ENCODE measurements around the gene PARD3B.

GRCh38 chr2:204575463-204575862, 30.2 kb downstream of the PARD3B start:
- TF ChIP-seq CTCF (IDR thresholded peaks at IDR 0.05; ENCODE audit: insufficient read depth, low read length): no peak
- TF ChIP-seq, protein P1, sequence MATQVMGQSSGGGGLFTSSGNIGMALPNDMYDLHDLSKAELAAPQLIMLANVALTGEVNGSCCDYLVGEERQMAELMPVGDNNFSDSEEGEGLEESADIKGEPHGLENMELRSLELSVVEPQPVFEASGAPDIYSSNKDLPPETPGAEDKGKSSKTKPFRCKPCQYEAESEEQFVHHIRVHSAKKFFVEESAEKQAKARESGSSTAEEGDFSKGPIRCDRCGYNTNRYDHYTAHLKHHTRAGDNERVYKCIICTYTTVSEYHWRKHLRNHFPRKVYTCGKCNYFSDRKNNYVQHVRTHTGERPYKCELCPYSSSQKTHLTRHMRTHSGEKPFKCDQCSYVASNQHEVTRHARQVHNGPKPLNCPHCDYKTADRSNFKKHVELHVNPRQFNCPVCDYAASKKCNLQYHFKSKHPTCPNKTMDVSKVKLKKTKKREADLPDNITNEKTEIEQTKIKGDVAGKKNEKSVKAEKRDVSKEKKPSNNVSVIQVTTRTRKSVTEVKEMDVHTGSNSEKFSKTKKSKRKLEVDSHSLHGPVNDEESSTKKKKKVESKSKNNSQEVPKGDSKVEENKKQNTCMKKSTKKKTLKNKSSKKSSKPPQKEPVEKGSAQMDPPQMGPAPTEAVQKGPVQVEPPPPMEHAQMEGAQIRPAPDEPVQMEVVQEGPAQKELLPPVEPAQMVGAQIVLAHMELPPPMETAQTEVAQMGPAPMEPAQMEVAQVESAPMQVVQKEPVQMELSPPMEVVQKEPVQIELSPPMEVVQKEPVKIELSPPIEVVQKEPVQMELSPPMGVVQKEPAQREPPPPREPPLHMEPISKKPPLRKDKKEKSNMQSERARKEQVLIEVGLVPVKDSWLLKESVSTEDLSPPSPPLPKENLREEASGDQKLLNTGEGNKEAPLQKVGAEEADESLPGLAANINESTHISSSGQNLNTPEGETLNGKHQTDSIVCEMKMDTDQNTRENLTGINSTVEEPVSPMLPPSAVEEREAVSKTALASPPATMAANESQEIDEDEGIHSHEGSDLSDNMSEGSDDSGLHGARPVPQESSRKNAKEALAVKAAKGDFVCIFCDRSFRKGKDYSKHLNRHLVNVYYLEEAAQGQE (IDR thresholded peaks at IDR 0.05; ENCODE audit: insufficient replicate concordance, low read depth): no peak
- TF ChIP-seq POLR2AphosphoS5 (IDR thresholded peaks at IDR 0.05; ENCODE audit: low read depth): no peak
